PFSK-1 (cell line): Measurements from ENCODE around the gene TTC12.

ENCODE experiments used
- FOXP2 ChIP-seq: optimal IDR thresholded peaks from 2 replicates; pipeline ENCODE3; 2011; ENCODE audit warnings: borderline replicate concordance, control low read depth, inconsistent platforms; ENCODE audit not compliant: insufficient read depth; ENCODE audit errors: extremely low read length, extremely low read depth
- POLR2AphosphoS5 ChIP-seq: IDR thresholded peaks from 2 replicates; pipeline ENCODE4 v1.6.1; 2012; ENCODE audit warnings: low read depth, mild to moderate bottlenecking, control low read depth, low read length, moderate library complexity
- SIN3A ChIP-seq: IDR thresholded peaks from 2 replicates; pipeline ENCODE4 v1.6.1; 2012; ENCODE audit warnings: mild to moderate bottlenecking, low read length, moderate library complexity, borderline replicate concordance; ENCODE audit not compliant: insufficient read depth
- TAF1 ChIP-seq: IDR thresholded peaks from 2 replicates; pipeline ENCODE4 v1.6.1; 2012; ENCODE audit warnings: low read length, control low read depth, borderline replicate concordance; ENCODE audit not compliant: insufficient read depth
- TF ChIP-seq, protein P1 (sequence below), 2 experiments: IDR thresholded peaks; 2 replicates each; pipeline versions ENCODE4 v1.6.1 to v1.8.0; 2011 to 2012; ENCODE audit warnings: low read depth in 2 of 2, low read length in 2 of 2, control low read depth in 1 of 2, inconsistent platforms in 1 of 2, mild to moderate bottlenecking in 1 of 2, moderate library complexity in 1 of 2; ENCODE audit not compliant: insufficient read depth in 1 of 2

Gene TTC12

DNA sequence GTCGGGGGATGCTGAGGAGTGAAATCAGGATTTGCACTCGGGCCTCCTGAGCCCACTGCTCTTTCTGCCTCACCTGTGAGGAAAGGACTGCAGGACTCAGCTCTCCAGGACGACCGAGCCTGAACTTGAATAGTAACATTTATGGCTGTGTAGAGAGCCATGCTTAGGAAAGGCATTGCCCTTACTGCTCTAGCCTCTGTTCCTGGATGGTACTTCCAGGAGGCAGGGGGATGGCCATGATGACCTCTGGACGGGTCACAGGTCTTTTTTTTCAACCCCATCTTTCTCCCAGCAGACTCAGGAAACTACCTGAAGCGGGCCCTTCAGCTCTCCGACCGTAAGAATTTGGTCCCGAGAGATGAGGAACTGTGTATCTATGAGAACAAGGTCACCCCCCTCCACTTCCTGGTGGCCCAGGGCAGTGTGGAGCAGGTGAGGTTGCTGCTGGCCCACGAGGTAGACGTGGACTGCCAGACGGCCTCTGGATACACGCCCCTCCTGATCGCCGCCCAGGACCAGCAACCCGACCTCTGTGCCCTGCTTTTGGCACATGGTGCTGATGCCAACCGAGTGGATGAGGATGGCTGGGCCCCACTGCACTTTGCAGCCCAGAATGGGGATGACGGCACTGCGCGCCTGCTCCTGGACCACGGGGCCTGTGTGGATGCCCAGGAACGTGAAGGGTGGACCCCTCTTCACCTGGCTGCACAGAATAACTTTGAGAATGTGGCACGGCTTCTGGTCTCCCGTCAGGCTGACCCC is 84.5 kb downstream of the TTC12 start:
- TF ChIP-seq, protein P1, sequence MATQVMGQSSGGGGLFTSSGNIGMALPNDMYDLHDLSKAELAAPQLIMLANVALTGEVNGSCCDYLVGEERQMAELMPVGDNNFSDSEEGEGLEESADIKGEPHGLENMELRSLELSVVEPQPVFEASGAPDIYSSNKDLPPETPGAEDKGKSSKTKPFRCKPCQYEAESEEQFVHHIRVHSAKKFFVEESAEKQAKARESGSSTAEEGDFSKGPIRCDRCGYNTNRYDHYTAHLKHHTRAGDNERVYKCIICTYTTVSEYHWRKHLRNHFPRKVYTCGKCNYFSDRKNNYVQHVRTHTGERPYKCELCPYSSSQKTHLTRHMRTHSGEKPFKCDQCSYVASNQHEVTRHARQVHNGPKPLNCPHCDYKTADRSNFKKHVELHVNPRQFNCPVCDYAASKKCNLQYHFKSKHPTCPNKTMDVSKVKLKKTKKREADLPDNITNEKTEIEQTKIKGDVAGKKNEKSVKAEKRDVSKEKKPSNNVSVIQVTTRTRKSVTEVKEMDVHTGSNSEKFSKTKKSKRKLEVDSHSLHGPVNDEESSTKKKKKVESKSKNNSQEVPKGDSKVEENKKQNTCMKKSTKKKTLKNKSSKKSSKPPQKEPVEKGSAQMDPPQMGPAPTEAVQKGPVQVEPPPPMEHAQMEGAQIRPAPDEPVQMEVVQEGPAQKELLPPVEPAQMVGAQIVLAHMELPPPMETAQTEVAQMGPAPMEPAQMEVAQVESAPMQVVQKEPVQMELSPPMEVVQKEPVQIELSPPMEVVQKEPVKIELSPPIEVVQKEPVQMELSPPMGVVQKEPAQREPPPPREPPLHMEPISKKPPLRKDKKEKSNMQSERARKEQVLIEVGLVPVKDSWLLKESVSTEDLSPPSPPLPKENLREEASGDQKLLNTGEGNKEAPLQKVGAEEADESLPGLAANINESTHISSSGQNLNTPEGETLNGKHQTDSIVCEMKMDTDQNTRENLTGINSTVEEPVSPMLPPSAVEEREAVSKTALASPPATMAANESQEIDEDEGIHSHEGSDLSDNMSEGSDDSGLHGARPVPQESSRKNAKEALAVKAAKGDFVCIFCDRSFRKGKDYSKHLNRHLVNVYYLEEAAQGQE (IDR thresholded peaks at IDR 0.05; ENCODE audit: insufficient read depth in 1 of 2, low read depth in 2 of 2, low read length in 2 of 2), result no peak

DNA sequence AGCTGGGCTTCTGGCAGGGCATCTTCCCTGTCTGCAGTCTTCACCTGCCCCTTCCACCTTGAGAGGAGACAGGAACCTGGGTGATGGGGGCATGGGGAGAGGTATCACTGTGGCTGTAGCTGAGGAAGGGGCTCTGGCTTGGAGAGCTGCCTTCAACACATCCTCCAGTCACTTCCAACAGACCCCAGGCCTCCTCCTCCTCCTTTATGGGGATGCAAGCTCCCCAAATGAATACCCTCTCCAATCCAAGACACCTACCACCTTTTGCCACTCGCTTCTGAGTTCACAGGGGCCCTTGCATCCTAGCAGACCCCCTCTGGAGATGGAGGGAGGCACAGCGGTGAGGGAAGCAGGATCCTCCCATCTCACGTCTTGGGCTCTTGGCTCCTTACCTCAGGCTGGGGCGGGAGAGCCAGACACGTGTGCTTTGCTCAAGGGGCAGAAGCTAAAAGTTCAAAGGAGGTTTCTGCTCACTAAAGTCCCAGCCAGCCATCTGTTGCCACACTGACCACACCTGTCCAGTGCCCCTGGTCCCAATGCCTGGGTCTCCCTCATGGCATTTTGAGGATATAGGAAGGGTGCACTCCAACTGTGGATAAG is 86.3 kb downstream of the TTC12 start:
- TF ChIP-seq POLR2AphosphoS5 (no peak), FOXP2 (no peak), TAF1 (no peak), SIN3A (no peak)

DNA sequence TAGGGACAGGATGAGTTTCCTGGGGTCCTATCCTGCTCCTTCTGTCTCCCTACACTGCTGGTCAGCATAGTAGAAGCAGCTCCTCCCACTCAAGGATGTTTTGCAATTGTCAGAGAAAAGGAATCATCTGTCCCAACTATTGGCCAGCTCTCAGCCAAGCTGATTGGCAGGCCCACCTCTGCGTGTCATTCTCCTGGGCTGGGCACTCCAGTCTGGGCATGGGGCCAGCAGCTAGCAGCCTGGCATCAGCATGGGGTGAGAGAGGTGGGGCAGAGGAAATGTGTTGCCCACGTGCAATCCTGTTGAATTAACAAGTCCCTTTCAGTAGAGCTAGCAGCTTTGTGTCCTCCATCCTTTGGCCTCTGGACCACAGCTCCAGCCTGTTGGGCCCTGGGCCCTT is 87.3 kb downstream of the TTC12 start:
- TF ChIP-seq SIN3A (no peak), TAF1 (no peak), POLR2AphosphoS5 (no peak), FOXP2 (no peak)
- TF ChIP-seq, protein P1 (IDR thresholded peaks at IDR 0.05; ENCODE audit: insufficient read depth in 1 of 2, low read depth in 2 of 2, low read length in 2 of 2), result no peak

DNA sequence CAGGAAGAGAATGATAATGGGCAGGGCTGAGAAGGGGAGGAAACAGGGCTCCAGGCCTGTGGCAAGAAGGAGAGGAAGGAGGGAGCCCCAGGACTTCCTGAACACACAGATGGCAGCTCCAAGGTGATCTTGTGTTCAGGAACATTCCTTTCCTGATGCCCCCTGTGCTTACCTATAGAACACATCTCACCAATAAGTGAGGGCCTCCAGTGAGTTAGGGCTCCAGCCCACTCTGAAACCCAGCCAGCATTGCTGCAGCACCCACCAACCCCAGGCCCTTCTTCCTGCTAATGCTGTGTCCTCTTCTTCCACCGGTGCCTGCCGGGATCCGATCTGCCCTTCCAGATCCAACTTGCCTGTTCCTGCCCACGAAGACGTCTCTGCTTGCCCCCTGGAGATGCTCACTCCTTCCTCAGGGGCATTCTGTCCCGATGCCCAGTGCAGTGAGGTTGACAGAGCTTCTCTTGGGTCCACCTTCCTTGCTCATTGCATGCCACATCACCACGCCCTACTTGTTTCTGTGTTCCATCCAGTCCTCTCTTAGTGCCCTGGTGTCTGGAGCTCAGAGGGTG is 90.6 kb downstream of the TTC12 start:
- TF ChIP-seq POLR2AphosphoS5, result no peak

DNA sequence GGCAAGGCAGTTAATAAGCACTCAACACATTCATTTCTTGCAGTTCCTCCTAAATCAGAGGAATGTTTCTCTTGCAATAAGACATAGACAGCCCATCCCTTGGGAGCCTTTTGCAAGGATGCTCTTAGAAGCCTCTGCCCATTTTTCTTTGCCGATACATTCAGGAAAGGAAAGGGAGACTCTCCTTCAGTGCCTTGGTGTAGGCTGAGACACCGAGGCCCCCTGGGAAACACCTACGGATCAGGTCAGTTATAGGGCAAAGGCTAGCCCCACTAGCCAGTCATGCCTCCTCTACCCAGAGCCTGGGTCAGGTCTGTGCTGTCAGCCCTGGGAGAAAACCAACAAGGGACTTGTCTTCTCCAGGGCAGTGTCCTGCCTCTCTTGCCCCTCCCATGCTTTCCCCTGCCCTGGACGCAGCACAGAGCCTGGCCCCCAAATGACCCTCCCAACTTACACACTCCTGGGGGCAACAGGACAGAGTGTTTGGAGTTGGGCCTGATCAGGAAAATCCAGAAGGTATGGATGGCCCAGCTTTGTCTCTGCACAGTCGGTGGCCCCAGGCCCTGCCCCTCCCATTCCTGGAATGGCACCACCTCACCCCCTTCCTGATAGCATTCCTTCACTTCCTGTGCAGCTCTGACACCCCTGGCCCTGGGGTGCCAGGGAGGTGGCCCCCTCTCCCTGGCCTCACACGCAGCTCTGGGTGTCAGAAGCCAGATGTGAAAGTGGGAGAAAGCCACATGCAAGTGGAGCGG is 91.5 kb downstream of the TTC12 start:
- TF ChIP-seq SIN3A (no peak), FOXP2 (no peak), TAF1 (no peak), POLR2AphosphoS5 (no peak)
- TF ChIP-seq, protein P1 (IDR thresholded peaks at IDR 0.05; ENCODE audit: insufficient read depth in 1 of 2, low read depth in 2 of 2, low read length in 2 of 2), result no peak

DNA sequence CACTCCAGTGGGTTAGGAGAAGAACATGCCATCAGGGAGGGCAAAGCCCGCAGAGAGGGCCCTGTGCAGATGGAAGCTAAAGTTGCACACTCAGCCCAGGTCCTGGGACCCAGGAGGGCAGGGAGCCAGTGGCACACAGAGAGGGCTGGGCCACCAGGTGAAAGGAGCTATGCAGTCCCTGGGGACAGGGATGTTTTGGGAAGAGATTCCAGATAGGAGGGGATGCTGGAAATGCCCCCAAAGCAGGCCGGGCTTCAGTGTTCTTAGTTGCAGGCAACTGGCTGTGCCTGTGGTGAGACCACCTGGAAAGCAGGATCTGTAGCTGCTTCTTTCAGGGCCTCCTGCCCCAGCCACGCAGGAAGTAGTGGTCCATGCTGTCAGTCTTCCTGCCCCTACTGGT is 92.8 kb downstream of the TTC12 start:
- TF ChIP-seq TAF1, result no peak
- TF ChIP-seq POLR2AphosphoS5, result no peak
- no peak for TF ChIP-seq FOXP2
- TF ChIP-seq, protein P1 (IDR thresholded peaks at IDR 0.05; ENCODE audit: insufficient read depth in 1 of 2, low read depth in 2 of 2, low read length in 2 of 2), result no peak
- TF ChIP-seq SIN3A, result no peak
